Nucleus accumbens (tissue), 56 donors: ENCODE results near the gene ANKRD11.

Experiments used
- DNase-seq, 56 donors: peaks; one replicate each; lab custom pipeline; 2025; lab: John Stamatoyannopoulos, UW

ANKRD11 gene

GRCh38 chr16:89410794-89411309 is 79.5 kb downstream of the ANKRD11 start:
- peak in 27 of 56 donors; percentile 6 to 68 (median 36) for DNase-seq

- DNase-seq, result no peak
These were observed 80.0 kb downstream of the ANKRD11 start for GRCh38 chr16:89410322-89410721.

- DNase-seq, result no peak
These were observed 81.1 kb downstream of the ANKRD11 start for GRCh38 chr16:89409161-89409711.

- DNase-seq, result peak in 2 of 56 donors; percentile 15 to 27
These were observed 82.0 kb downstream of the ANKRD11 start for GRCh38 chr16:89408315-89408714.

- no peak for DNase-seq
These were observed 82.4 kb downstream of the ANKRD11 start for GRCh38 chr16:89407925-89408300.

- DNase-seq, result no peak
These were observed 83.0 kb downstream of the ANKRD11 start for GRCh38 chr16:89407282-89407924.

GRCh38 chr16:89406277-89406888 is 84.0 kb downstream of the ANKRD11 start:
- DNase-seq, result no peak

DNA sequence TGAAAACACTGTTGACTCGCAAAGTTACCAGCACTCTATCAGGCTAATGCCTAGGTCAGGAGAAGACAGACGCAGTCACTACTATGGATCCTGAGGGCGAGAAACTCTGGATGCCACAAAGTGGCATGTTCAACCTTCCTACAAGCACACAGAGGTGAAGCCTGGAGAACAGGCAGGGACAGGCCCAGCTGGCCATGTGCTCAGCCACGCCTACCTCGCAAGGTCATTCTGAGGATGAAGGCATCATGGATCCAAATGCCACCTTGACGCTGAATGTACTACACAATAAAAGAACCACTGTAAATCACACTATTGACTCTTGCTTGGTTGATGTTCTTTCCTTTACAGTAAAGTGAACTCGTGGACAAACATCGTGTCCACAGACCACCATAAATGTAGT is 85.8 kb downstream of the ANKRD11 start:
- no peak for DNase-seq

DNA sequence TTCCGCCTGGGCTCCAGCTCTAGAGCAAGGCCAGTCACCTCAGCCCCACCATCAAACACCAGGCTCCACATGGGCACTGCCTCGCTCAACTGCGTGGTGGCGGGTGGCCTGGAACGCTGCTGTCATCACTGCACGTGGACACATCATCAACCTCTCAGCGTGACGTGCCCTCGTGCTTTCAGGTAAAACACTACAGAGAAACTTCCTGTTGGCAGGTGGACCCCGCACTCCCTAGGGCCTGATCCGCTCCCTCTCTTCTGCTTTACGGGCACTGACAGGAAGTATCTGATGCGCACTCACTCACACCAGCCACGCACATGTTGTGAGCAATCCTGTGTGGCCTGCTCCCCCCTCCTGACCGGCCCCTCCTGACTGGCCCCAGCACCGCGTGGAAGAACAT is 87.4 kb downstream of the ANKRD11 start:
- no peak for DNase-seq

DNA sequence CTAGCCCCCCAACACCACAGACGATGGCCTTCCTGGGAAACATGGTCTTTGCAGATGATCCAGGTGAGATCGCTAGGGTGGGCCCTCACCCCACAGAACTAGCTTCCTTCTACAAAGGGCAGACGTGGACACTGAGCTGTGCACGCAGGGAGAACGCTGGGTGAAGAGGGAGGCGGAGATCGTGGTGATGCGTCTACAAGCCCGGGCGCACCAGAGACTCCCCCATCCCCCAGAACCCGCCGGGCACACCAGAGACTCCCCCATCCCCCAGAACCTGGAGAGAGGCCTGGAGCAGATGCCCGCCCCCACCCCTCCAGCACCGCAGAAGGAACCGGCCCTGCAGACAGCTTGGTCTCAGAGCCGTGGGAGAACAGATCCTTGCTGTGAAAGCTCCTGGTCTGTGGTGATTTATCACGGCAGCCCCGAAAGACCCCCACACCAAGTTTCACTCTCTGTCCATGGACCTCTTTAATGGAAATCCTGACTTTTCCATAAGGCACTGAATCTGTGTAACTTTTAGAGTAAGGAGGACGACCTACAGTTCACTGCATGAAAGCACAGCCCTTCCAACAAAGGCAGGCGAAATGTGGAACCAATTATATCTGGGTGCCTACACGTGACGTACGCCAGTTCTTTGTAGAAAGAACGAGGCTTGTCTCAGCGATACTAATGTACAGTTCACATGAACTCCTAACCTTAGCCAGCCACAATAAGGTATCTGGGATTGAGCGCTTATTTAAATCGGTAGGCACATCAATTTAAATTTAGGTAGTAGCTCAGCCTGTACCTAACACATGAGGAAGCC is 88.5 kb downstream of the ANKRD11 start:
- DNase-seq, result peak in 1 of 56 donors; percentile 30

DNA sequence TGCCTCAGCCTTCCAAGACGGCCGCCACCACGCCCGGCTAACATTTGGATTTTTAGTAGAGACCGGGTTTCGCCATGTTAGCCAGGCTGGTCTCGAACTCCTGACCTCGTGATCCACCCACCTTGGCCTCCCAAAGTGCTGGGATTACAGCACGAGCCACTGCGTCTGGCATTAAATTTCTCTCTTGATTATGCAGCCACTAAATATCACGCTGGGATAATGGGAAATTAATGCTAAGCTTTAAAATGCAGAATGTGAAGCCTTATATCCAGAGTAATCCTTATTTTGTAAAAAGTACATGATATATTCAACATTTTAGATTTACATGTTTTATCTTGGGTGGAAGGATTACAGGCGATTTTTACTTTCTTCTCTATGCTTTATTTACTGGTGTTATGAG is 89.2 kb downstream of the ANKRD11 start:
- DNase-seq, result no peak

GRCh38 chr16:89400740-89401139 is 89.6 kb downstream of the ANKRD11 start:
- DNase-seq, result no peak

DNA sequence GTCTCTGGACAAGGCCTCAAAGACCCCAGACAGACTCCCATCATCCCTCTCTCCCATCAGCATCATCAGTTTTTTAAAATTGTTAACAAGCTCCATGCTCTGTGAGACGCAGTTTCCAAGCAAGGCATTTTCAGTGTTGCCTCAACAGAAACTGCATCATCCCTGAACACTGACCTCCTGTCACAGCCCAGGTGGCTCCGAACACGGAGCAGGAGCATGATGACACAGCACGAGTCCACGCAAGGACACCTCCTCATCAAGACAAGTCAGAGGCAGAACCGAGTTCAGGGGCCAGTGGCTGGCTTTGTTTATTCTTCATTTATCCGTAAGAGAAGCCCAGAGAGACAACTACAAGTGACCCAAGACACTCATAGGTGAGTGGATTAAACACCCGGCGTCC is 91.4 kb downstream of the ANKRD11 start:
- no peak for DNase-seq

DNA sequence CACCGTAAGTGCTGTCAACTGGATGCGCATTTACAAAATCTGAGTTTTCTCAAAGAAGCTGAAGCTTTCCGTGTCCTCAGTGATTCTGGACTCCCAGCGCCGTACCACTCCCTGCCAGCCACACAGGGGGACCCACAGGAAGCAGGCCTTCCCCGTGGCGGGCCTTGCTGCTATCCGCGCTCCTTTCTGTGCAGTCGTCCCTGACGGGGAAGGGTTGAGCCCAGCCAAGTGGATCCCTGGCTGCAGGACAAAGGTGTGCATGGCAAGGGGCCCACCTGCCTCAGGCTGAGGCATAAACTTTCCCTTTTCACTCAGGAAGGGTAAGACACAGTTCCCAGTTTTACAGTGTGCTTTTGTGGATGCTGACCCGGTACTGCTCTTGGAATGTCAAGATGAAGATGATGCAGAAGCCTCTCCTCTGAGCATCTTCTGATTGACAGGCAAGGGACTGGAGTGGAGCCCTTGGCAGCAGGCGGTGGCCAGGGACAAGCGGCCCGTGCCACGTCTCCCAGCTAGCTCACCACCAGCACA is 93.0 kb downstream of the ANKRD11 start:
- no peak for DNase-seq

- DNase-seq, result no peak
These were observed 94.2 kb downstream of the ANKRD11 start for GRCh38 chr16:89396156-89396555.

- peak in 50 of 56 donors; percentile 16 to 88 (median 65) for DNase-seq
These were observed 94.9 kb downstream of the ANKRD11 start for GRCh38 chr16:89395150-89396142.

GRCh38 chr16:89393738-89394406 is 96.5 kb downstream of the ANKRD11 start:
- DNase-seq, result no peak

GRCh38 chr16:89392881-89393737 is 97.3 kb downstream of the ANKRD11 start:
- no peak for DNase-seq
